Measurements from ENCODE around the gene SULT2B1.

The SULT2B1 gene

GRCh38 chr19:48611872-48612271 is 59.9 kb downstream of the SULT2B1 start:
- H4K8ac ChIP-seq (ENCODE audit: low read depth, low read length): no peak overlapping the region
- no peak overlapping the region for H2BK15ac ChIP-seq (ENCODE audit: low read length)
- peak overlapping the region; percentile 46 for H2BK12ac ChIP-seq (ENCODE audit: low read length)
- peaks cover 0 to 20% of the 10 kb centered on the region in 2 donors for H3K4me1 ChIP-seq (ENCODE audit: control insufficient read depth in 2 of 2, insufficient read depth in 1 of 2, low read depth in 1 of 2, low read length in 2 of 2)
- no peaks in the 10 kb centered on the region for H3K9me3 ChIP-seq (replicated peaks in 1 of 2; ENCODE audit: control insufficient read depth in 2 of 2, insufficient read depth in 1 of 2, low read depth in 1 of 2, low read length in 2 of 2)
- H3K18ac ChIP-seq (ENCODE audit: low read length): no peak overlapping the region
- no peak overlapping the region for H3K4me3 ChIP-seq (ENCODE audit: low read length in 2 of 2)
- DNase-seq (ENCODE audit: low spot score): no peak
- no peak overlapping the region for H2BK120ac ChIP-seq (ENCODE audit: low read depth, low read length)
- no peak overlapping the region for H3K27ac ChIP-seq (replicated peaks; ENCODE audit: low read length)
- H2AK5ac ChIP-seq (ENCODE audit: low read depth, low read length): peak overlapping the region; percentile 75
- H2AFZ ChIP-seq (ENCODE audit: low read length): no peak overlapping the region
- H3K23ac ChIP-seq (ENCODE audit: low read depth, low read length, poor library complexity): peak overlapping the region; percentile 65
- H4K91ac ChIP-seq (ENCODE audit: low read depth, low read length, poor library complexity): no peak overlapping the region
- H2BK5ac ChIP-seq (ENCODE audit: low read length): peak overlapping the region; percentile 42
- peaks cover 18 to 22% of the 10 kb centered on the region in 2 donors for H3K36me3 ChIP-seq (replicated peaks in 1 of 2; ENCODE audit: control insufficient read depth in 2 of 2, insufficient read depth in 2 of 2, low read length in 2 of 2)
- no peak overlapping the region for H3K9ac ChIP-seq (ENCODE audit: low read depth, low read length, poor library complexity)
- no peak overlapping the region for H3K14ac ChIP-seq (ENCODE audit: low read length)
- WGBS, 2 donors (ENCODE audit: extremely low coverage in 2 of 2, insufficient read length in 2 of 2, insufficient replicate concordance in 1 of 2): no CpG with 5 or more reads among the region's 14 CpGs
- no peaks in the 10 kb centered on the region for H3K27me3 ChIP-seq (ENCODE audit: control insufficient read depth in 3 of 3, insufficient read depth in 3 of 3, low read depth in 1 of 3, low read length in 3 of 3)
- peak overlapping the region; percentile 2 for H3K4me2 ChIP-seq (ENCODE audit: insufficient read depth, low read length, poor library complexity, severe bottlenecking)
- H3K79me1 ChIP-seq (ENCODE audit: low read depth, low read length): peaks cover 6% of the 10 kb centered on the region
- no peak overlapping the region for H3K4ac ChIP-seq (ENCODE audit: low read length)

- Histone ChIP-seq H2BK5ac (ENCODE audit: low read length) (peak overlapping the region; percentile 77), H3K4me3 (ENCODE audit: low read length in 2 of 2) (no peak overlapping the region), H3K4ac (ENCODE audit: low read length) (no peak overlapping the region), H3K4me1 (ENCODE audit: control insufficient read depth in 2 of 2, insufficient read depth in 1 of 2, low read depth in 1 of 2, low read length in 2 of 2) (peaks cover 8 to 27% of the 10 kb centered on the region in 2 donors), H2BK15ac (ENCODE audit: low read length) (peak overlapping the region; percentile 85), H3K18ac (ENCODE audit: low read length) (peak overlapping the region; percentile 28), H3K4me2 (ENCODE audit: insufficient read depth, low read length, poor library complexity, severe bottlenecking) (no peak overlapping the region), H3K36me3 (replicated peaks in 1 of 2; ENCODE audit: control insufficient read depth in 2 of 2, insufficient read depth in 2 of 2, low read length in 2 of 2) (peaks cover 27 to 34% of the 10 kb centered on the region in 2 donors), H3K9me3 (replicated peaks in 1 of 2; ENCODE audit: control insufficient read depth in 2 of 2, insufficient read depth in 1 of 2, low read depth in 1 of 2, low read length in 2 of 2) (no peaks in the 10 kb centered on the region), H3K9ac (ENCODE audit: low read depth, low read length, poor library complexity) (peak overlapping the region; percentile 90), H2AFZ (ENCODE audit: low read length) (no peak overlapping the region), H3K27me3 (ENCODE audit: control insufficient read depth in 3 of 3, insufficient read depth in 3 of 3, low read depth in 1 of 3, low read length in 3 of 3) (no peaks in the 10 kb centered on the region), H4K8ac (ENCODE audit: low read depth, low read length) (no peak overlapping the region), H2BK12ac (ENCODE audit: low read length) (peak overlapping the region; percentile 94), H2BK120ac (ENCODE audit: low read depth, low read length) (peak overlapping the region; percentile 72), H4K91ac (ENCODE audit: low read depth, low read length, poor library complexity) (no peak overlapping the region), H3K79me1 (ENCODE audit: low read depth, low read length) (peaks cover 9% of the 10 kb centered on the region), H3K27ac (replicated peaks; ENCODE audit: low read length) (peak overlapping the region; percentile 81), H3K14ac (ENCODE audit: low read length) (peak overlapping the region; percentile 31), H3K23ac (ENCODE audit: low read depth, low read length, poor library complexity) (peak overlapping the region; percentile 65), H2AK5ac (ENCODE audit: low read depth, low read length) (peak overlapping the region; percentile 97)
- no peak for DNase-seq (ENCODE audit: low spot score)
- no CpG with 5 or more reads among the region's 39 CpGs for WGBS, 2 donors (ENCODE audit: extremely low coverage in 2 of 2, insufficient read length in 2 of 2, insufficient replicate concordance in 1 of 2)
Measured at GRCh38 chr19:48613024-48613851, 61.3 kb downstream of the SULT2B1 start.

GRCh38 chr19:48613852-48614435 is 62.0 kb downstream of the SULT2B1 start:
- H3K14ac ChIP-seq (ENCODE audit: low read length): peak overlapping the region; percentile 76
- H3K4ac ChIP-seq (ENCODE audit: low read length): peak overlapping the region; percentile 53
- no peaks in the 10 kb centered on the region for H3K9me3 ChIP-seq (replicated peaks in 1 of 2; ENCODE audit: control insufficient read depth in 2 of 2, insufficient read depth in 1 of 2, low read depth in 1 of 2, low read length in 2 of 2)
- H4K8ac ChIP-seq (ENCODE audit: low read depth, low read length): peak overlapping the region; percentile 86
- H2BK120ac ChIP-seq (ENCODE audit: low read depth, low read length): peak overlapping the region; percentile 72
- H3K4me3 ChIP-seq (ENCODE audit: low read length in 2 of 2): no peak overlapping the region
- H4K91ac ChIP-seq (ENCODE audit: low read depth, low read length, poor library complexity): no peak overlapping the region
- no CpG with 5 or more reads among the region's 13 CpGs for WGBS, 2 donors (ENCODE audit: extremely low coverage in 2 of 2, insufficient read length in 2 of 2, insufficient replicate concordance in 1 of 2)
- H3K18ac ChIP-seq (ENCODE audit: low read length): peak overlapping the region; percentile 89
- H2BK5ac ChIP-seq (ENCODE audit: low read length): peak overlapping the region; percentile 77
- peak overlapping the region; percentile 34 for H2BK15ac ChIP-seq (ENCODE audit: low read length)
- peaks cover 9% of the 10 kb centered on the region for H3K79me1 ChIP-seq (ENCODE audit: low read depth, low read length)
- H3K4me2 ChIP-seq (ENCODE audit: insufficient read depth, low read length, poor library complexity, severe bottlenecking): no peak overlapping the region
- DNase-seq (ENCODE audit: low spot score): no peak
- H3K27me3 ChIP-seq (ENCODE audit: control insufficient read depth in 3 of 3, insufficient read depth in 3 of 3, low read depth in 1 of 3, low read length in 3 of 3): no peaks in the 10 kb centered on the region
- peaks cover 8 to 27% of the 10 kb centered on the region in 2 donors for H3K4me1 ChIP-seq (ENCODE audit: control insufficient read depth in 2 of 2, insufficient read depth in 1 of 2, low read depth in 1 of 2, low read length in 2 of 2)
- peak overlapping the region; percentile 81 for H3K27ac ChIP-seq (replicated peaks; ENCODE audit: low read length)
- H3K36me3 ChIP-seq (replicated peaks in 1 of 2; ENCODE audit: control insufficient read depth in 2 of 2, insufficient read depth in 2 of 2, low read length in 2 of 2): peaks cover 27 to 34% of the 10 kb centered on the region in 2 donors
- peak overlapping the region; percentile 94 for H2BK12ac ChIP-seq (ENCODE audit: low read length)
- H3K9ac ChIP-seq (ENCODE audit: low read depth, low read length, poor library complexity): peak overlapping the region; percentile 53
- H2AK5ac ChIP-seq (ENCODE audit: low read depth, low read length): peak overlapping the region; percentile 97
- no peak overlapping the region for H2AFZ ChIP-seq (ENCODE audit: low read length)
- peak overlapping the region; percentile 95 for H3K23ac ChIP-seq (ENCODE audit: low read depth, low read length, poor library complexity)
